Endothelial cell of umbilical vein (primary cell): ENCODE results near the gene SEMG2.

ENCODE experiments used
- EZH2 ChIP-seq: IDR thresholded peaks from 2 replicates; pipeline ENCODE4 v1.6.1; 2012; ENCODE audit warnings: borderline replicate concordance, low read depth, mild to moderate bottlenecking, moderate library complexity, low read length, inconsistent platforms; ENCODE audit not compliant: severe bottlenecking
- POLR2AphosphoS5 ChIP-seq: IDR thresholded peaks from 2 replicates; pipeline ENCODE4 v1.6.1; 2012; ENCODE audit warnings: low read depth, mild to moderate bottlenecking, control low read depth, low read length, moderate library complexity; ENCODE audit not compliant: insufficient read depth

GRCh38 chr20:45266977-45267376, 45.8 kb downstream of the SEMG2 start:
- TF ChIP-seq EZH2: no peak
- TF ChIP-seq POLR2AphosphoS5: no peak
